NOMO-1 treated with dmso at 0.1 percent for 144 hours (cell line): Measurements from ENCODE around the gene ALOX15B.
A peak's percentile ranks its signal among the peaks of the same experiment; 100 is the strongest.
"Not testable (repeated sequence)": the region's sequence is repeated elsewhere in the genome, so short reads cannot be mapped to it uniquely, and the experiment has no call there.

Experiments
- DNase-seq: peaks from one replicate; lab custom pipeline; 2025; ENCODE audit not compliant: unreplicated experiment; lab: John Stamatoyannopoulos, UW

The ALOX15B gene

GRCh38 chr17:8013731-8014557, 24.9 kb upstream of the ALOX15B start:
- DNase-seq, result no peak

GRCh38 chr17:8014558-8014850, 24.4 kb upstream of the ALOX15B start:
- no peak for DNase-seq

DNA sequence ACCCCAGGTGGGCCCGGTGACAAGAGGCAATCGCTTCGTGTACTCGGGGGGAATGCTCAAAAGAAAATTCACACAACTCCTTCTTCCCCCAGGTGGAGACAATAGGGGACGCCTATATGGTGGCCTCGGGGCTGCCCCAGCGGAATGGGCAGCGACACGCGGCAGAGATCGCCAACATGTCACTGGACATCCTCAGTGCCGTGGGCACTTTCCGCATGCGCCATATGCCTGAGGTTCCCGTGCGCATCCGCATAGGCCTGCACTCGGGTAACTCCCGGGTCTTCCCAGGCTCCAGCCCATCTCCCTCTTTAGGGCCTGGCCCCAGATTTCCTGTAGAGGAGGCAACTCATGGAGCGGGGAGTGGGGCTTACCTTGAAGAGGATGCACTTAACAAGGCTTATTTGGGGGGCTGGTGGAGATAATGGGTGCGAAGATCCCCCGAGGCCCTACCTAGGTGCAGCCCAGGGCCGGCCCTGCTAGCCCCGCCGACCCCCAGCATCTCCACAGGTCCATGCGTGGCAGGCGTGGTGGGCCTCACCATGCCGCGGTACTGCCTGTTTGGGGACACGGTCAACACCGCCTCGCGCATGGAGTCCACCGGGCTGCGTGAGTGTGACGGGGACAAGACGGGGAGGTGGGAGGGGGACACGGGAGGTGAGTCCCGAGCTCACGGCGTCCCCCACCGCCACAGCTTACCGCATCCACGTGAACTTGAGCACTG, 23.5 kb upstream of the ALOX15B start:
- no peak for DNase-seq

DNA sequence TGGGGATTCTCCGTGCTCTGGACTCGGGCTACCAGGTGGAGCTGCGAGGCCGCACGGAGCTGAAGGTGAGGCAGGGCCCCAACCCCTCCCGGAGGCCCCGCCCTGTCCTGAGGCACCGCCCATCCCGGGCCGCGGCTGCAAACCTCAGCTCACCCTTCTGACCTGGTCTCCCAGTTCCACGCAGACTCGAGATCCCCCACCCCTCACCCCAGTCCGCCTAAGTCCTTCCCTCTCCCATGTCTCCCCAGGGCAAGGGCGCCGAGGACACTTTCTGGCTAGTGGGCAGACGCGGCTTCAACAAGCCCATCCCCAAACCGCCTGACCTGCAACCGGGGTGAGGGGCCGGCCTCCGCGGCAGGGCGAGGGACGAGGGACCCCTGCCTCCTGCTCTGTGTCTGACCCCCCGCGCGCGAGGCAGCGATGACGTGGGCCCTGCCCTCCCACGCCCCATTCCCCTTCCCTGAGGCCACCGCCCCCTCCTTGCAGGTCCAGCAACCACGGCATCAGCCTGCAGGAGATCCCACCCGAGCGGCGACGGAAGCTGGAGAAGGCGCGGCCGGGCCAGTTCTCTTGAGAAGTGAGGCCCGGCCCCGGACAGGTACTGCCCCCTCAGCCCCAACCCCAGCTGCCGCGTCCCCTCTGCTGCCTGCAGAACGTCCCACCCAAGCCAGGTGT, 22.8 kb upstream of the ALOX15B start:
- DNase-seq, result no peak

DNA sequence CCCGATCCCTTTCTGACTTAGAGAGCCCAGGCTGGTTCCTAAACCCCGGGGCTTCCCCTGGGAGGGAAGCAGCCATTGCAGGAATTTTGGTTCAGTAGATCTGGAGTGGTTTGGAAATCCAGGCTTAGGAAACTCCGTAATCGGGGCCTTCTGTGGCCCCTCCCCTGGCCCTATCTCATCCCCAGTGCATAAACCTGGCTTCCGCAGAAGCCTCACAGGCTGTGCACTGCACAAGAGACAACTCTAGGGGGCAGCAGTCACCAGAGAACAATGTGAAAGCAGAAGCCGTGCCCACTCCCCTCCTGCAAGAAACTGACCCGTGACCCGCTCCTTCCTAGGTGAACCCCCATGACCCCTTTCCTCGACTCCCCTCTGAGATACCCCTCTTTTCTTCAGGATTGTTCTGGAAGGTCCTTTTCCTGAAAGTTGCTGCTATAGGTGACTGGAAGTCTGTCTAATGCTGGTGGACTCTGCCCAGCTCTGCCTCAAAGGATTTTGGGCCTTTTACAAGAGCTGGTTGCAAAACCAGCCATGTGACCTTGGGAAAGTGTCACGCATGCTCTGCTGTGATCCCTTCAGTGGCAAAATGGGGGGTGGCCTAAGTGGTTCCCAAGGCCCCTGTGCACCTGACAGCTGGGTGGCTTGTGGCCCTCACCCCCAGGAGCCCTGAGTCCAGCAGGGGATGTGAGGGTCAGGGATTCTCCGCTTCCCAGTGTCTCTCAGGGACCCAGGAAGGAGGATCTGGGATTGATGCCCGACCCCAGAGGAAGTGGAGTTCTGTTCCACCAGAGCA, 22.0 kb upstream of the ALOX15B start:
- DNase-seq, result peak; percentile 50

- DNase-seq, result peak; percentile 17
Observed at GRCh38 chr17:8018436-8018835, 20.4 kb upstream of the ALOX15B start.

GRCh38 chr17:8019166-8019565, 19.7 kb upstream of the ALOX15B start:
- DNase-seq, result no peak

- no peak for DNase-seq
Observed at GRCh38 chr17:8019665-8020650, 18.9 kb upstream of the ALOX15B start.

GRCh38 chr17:8020776-8021564, 17.9 kb upstream of the ALOX15B start:
- DNase-seq, result no peak

- no peak for DNase-seq
Observed at GRCh38 chr17:8021565-8022359, 17.1 kb upstream of the ALOX15B start.

DNA sequence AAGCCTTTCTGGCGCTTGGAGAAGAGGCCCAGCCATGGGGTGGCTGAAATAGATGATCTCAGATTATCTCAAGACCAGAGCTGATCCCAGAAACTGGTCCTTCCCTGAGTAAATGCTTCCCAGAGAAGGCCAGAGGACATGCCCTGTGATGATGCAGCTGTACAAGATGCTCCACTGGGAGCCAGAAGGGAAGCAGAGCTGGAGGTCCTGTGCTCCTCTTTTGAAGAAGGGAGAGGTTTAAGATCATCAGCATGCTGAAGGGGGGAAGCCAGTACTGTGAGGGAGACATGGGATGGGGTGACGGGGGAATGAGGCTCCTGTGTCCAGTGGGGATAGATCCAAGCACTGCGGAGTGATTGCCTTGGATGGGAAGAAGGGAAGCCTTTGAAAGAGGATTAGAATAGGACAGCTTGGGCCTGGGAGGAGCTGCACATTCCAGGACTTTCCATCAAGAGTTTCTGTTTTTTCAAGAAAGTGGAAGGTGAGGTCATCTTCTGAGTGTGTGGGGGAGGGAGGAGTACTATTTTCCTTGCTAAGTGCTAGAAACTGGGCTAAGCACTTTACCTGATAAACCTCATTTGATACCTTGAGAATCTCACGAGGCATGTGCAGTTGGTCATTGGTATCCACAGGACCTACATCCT, 16.4 kb upstream of the ALOX15B start:
- no peak for DNase-seq

DNA sequence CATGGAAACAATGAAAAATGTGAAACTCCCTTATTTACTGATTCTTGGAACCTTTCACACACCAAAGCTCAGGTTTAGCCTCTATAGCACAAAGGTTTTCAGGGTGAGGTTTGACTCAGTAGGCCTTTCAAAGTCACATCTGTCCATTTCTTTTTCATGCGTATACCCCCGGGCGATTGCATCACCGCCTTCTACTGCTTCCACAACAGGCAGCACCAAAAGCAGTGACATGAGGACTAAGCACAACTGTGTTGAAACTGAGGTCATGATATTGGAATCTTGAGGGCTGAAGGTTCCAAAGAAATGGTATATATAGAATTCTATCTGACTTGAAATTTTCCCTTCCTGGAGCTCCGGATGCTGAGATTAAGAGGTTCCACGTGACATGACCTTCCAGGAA, 14.7 kb upstream of the ALOX15B start:
- not testable (repeated sequence) for DNase-seq

DNA sequence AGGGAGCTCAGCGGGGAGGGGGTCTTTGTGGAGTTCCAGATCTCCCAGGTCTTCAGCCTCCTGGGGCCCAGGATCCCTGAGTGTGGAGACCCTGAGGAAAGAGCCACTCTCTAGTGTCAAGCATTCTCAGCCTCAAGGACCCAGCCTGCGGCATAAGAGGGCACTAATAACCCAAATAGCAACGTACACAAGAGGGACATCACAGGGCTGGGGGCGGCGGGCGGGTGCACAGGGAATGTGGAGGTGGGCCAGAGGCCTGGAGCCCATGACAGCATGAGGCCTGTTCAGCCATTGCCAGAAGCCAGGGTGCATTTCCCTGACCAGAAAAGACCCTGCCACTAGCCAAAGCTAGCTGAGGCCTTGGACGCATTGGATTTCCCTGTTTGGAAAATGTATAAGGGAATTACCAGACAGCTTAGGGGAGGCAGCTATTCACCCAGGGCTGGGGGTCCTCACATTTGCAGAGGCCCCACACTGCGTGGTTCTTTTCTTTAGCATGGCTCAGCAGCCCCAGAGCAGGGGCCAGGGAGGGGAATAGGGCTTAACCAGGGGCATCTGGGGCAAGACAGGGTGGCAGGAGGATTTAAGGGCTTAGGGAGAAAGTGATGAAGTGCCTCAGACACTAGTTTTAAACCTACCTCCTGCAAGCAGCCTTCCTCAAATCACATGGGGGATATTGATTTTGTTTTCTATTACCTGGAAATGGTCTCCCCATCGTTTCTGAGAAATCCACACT, 13.5 kb upstream of the ALOX15B start:
- DNase-seq, result no peak

DNA sequence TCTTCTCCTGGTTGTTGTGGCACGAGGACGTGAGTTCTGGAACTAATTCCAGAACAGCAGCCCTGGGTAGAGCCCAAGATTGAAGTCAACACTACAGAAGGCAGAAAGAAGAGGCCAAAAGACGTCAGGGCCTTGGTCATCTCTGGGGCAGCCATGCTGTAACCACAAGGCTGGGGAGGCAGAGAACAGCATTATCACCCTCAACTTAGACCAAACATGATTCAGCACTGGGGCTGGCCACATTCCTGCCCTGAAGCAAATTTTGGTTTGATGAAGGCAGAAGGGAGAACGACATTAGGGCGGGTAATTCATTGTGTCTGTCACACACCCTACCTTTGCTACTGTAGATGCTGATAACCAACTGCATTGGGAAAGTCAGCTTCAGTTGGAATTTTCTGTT, 9.7 kb upstream of the ALOX15B start:
- DNase-seq, result no peak

DNA sequence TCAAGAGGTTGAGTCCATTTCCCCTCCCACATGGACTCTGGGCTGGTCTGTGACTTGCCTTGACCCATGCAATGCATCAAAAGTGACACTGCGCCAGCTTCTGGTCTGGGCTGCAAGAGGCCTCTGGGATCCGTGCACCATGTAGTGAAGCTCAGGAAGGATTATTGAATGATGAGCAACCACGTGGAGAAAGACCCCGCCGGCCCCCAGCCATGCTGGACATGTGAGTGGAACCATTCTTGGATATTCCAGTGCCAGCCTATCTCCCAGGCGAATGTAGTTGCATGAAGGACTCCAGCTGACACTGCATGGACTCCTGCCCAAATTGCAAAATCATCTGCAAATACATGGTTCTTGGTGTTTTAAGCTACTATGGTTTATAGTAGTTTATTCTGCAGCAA, 7.6 kb upstream of the ALOX15B start:
- no peak for DNase-seq

DNA sequence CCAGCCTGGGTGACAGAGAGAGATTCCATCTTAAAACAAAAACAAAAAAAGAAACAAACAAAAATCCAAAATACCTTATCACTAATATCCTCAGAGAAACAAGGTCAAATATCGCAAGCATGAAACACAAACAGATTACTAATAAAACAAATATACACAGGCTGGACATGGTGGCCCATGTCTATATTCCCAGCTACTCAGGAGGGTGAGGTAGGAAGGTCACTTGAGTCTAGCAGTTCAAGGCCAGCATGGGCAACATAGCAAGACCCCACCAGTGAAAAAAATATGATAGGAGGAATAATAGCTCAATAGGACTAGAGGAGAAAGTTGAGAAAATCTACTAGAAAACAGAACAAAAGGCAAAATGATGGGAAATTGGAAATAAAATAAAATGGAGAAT, 6.9 kb upstream of the ALOX15B start:
- DNase-seq, result no peak

GRCh38 chr17:8032442-8032841, 6.4 kb upstream of the ALOX15B start:
- no peak for DNase-seq
